LNCaP clone FGC (cell line): Measurements from ENCODE around the gene PGS1.

Source experiments
- DNase-seq: peaks from one replicate; pipeline ENCODE4 v3.0.0-alpha.2; 2011; ENCODE audit warnings: low read depth
- H3K4me3 ChIP-seq: 2 replicates; pipeline ENCODE4 v1.5.1; 2011; ENCODE audit warnings: mild to moderate bottlenecking, low read depth, low read length, control low read depth
- TF ChIP-seq, protein P1 (sequence below): IDR thresholded peaks from 2 replicates; pipeline ENCODE4 v1.5.1; 2012; ENCODE audit warnings: mild to moderate bottlenecking; ENCODE audit not compliant: control insufficient read depth, insufficient read depth; ENCODE audit errors: extremely low read depth

The PGS1 gene

DNA sequence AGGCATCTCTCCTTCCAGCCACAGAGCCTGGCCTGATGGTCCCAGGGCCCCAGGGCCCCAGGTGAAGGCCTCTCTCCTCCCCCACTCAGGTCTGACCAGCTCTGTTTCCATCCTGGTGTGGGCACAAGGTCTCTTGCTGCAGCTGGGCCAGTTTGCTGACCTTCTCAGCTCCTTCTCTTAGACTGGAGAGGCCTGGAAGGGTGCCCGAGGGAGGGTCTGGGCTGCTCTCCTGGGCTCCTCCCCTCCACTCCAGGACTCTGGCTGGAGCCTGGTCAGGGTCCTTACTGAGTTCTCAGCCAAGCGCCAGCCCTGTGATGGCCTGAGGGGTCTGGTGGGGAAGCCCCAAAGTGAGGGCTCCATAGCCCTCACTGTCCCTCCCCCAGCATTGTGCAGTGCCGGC is 31.0 kb upstream of the PGS1 start:
- H3K4me3 ChIP-seq = no peak overlapping the region
- TF ChIP-seq, protein P1, sequence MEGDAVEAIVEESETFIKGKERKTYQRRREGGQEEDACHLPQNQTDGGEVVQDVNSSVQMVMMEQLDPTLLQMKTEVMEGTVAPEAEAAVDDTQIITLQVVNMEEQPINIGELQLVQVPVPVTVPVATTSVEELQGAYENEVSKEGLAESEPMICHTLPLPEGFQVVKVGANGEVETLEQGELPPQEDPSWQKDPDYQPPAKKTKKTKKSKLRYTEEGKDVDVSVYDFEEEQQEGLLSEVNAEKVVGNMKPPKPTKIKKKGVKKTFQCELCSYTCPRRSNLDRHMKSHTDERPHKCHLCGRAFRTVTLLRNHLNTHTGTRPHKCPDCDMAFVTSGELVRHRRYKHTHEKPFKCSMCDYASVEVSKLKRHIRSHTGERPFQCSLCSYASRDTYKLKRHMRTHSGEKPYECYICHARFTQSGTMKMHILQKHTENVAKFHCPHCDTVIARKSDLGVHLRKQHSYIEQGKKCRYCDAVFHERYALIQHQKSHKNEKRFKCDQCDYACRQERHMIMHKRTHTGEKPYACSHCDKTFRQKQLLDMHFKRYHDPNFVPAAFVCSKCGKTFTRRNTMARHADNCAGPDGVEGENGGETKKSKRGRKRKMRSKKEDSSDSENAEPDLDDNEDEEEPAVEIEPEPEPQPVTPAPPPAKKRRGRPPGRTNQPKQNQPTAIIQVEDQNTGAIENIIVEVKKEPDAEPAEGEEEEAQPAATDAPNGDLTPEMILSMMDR = no peak
- DNase-seq = no peak

DNA sequence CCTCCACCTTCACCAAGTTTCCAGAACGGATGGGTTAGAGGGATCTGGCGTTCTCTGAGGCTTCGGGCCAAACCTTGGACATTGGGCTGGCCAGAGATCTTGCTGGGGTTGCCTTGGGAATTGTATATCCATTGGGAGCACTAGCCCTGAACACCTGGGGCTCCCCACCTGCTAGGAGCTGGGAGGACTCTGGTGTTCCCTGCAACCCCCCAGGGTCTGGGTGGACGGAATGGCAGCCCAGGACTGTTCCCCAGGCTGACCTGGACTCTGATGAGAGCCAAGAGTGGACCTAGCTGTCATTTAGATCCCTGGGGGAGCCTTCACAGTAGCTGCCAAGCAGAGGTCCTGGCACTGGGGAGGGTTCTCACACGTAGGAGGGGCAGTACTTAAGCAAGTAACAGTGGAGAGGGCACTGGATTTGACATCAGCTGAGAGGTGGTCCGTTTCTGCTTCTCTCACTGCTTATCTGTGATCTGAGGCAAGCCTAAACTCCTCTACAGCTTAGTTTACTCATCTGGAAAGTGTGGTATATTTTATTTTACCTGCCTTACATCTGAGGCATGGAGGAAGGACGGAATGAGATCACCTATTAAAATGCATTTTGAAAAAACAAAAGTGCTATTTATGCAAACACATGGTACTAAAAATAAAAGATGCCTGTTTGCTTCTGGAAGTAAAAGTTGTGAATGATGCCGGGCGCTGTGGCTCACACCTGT is 30.2 kb upstream of the PGS1 start:
- no peak for DNase-seq
- TF ChIP-seq, protein P1 = no peak
- H3K4me3 ChIP-seq = no peak overlapping the region

DNA sequence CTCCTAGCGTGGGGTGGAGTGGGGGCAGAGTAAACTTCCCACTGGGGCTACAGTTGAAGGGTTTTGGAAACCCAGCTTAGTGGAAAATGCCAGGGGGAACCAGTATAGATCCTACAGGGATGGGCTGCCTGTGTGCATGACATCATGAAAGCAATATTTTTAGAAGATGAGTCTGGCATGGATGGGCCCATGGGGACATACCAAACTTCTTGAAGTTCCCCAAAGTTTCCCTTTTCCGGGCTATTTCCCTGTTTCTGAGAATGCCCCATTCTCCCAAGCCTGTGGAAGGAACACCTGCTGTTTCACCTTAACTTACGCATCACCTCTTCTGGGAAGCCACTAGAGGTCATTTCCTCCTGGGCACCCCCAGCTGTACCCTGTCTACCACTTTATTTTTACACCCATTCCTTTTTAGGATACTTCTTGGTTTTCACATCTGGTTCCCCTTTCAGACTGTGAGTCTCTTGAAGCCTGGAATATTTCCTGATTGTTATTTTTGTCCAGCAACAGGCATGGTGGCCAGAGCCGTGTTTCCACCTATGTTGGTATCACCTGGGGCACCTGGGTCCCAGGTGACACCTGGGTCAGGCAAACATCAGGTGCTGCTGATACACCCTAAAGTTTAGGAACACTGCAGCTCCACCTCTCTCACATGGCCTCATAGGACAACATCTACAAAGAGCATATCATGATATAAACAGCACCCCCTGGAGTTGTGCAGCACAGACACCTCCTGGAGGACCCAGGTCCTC is 28.4 kb upstream of the PGS1 start:
- TF ChIP-seq, protein P1 = no peak
- H3K4me3 ChIP-seq = no peak overlapping the region
- DNase-seq = no peak

DNA sequence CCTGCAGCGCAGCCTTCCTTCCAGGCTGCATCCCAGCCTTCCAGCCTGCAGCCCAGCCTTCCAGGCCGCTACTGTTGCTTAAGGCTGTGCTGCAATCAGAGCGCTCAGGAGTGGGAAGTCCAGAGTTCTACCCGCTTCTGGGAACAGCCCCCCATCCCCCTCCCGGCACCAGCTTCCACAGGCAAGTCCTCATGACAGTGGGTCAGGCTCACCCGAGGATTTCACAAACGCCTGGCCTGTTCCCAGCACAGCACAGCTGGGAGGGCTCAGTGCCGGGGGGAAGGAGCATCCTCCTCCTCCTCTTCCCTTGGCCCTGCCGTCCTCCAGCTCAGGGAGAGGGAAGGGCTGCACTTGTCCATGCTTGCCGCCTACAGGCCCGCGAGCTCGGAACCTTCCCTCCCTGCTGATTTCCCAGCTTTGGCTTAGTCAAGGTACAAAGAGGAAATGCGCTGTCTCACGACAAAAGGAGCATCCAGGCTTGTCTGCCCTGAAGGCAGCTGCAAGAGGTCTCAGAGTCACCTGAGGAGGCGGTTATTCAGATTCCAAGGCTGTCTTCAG is 26.9 kb upstream of the PGS1 start:
- DNase-seq = no peak
- H3K4me3 ChIP-seq = no peak overlapping the region
- TF ChIP-seq, protein P1 = no peak

DNA sequence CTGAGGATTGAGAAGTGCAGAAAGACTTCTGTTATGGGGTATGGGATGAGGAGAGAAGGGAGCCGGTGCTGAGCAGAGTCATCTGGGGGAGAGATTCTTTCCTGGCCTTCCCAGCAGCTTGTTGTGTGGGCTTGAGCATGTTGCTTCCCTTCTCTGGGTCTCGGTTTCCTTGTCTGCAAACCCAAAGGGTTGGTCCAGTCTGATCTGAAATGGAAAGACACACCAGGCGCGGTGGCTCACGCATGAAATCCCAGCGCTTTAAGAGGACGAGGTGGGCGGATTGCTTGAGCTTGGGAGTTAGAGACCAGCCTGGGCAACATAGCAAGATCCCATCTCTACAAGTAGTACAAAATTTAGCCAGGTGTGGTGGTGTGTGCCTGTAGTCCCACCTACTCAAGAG is 24.6 kb upstream of the PGS1 start:
- no peak for DNase-seq
- TF ChIP-seq, protein P1 = no peak
- H3K4me3 ChIP-seq = no peak overlapping the region

DNA sequence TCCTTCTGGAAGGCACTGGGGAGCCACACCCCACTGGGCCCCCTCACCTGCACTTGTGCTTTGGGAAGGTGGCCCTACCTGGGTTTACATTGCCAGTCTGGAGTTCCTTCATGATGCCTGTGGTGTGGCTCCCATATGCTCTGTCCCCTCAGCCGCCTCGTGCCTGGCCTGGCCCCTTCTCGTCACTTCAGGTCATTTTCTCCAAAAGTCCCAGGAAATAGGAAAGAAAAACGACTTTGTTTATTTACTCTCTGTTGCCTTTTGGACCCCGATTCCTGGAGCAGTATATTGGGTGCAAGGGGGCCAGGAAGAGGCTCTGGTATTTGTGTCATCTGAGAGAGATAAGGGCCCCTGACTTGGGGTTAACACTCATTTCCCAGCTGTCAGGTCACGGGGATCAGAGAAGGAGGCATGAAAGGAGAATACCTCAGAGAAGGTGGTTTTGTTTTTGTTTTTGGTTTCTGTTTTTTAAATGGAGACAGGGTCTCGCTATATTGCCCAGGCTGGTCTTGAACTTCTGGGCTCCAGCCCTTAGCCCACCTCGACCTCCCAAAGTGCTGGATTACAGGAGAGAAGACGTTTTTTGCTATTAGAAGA is 23.3 kb upstream of the PGS1 start:
- TF ChIP-seq, protein P1 = no peak
- H3K4me3 ChIP-seq = no peak overlapping the region
- DNase-seq = no peak
